GM12892 (cell line): ENCODE results near the gene AASDH.

Experiments used
- POLR2A ChIP-seq: IDR thresholded peaks from 2 replicates; pipeline ENCODE4 v1.6.1; 2011; ENCODE audit warnings: low read depth, low read length, control low read depth
- POLR2AphosphoS5 ChIP-seq: IDR thresholded peaks from 2 replicates; pipeline ENCODE4 v1.6.1; 2011; ENCODE audit warnings: low read depth, low read length, control low read depth

DNA sequence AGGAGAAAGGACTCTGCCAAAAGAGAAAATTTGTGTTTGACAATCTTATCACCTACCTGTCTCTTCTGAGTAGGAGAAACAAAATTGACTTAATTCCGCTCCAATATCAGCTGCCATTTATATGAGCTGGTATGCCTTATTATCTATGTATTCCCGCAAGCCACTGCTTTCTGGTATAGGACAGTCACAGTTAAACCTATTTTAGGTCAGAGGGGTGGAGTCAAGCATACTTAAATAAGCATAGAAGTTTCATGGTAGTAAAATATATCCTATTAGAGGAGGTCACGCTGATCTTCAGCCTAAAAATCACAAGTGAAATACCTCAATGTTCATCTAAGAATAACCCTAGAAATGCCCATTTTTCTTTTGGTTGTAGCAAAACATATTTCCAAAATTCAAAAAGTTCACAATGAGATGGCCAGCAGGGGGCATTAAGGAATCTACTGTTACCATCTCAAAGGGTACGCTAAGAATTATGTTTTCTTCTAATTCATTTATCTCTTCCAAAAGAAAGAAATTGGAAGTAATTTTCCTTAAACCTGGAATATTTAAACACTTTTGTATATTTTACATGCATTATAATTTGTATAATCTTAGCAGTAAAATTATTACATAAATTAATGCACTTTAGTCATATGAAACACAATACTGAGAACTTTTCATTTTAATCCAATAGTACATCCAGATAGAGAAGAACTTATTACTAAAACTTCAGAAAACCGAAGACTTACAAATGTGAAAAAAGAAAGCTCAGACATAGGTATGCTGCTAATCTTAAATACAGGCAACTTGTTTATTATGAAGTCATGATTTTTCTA lies 37.6 kb upstream of the AASDH start:
- no peak for TF ChIP-seq POLR2A
- TF ChIP-seq POLR2AphosphoS5 = no peak
